A673 (cell line): ENCODE results near the gene TM6SF1.

ENCODE experiments used
- EZH2 ChIP-seq: fragments of 200-600 bp; sonication (generic); IDR thresholded peaks from 2 replicates; pipeline ENCODE4 v1.6.1; 2017; ENCODE audit warnings: borderline replicate concordance, low read depth, mild to moderate bottlenecking, mixed read lengths, antibody characterized with exemption, low read length; ENCODE audit not compliant: poor library complexity, severe bottlenecking
- TF ChIP-seq, protein P1 (sequence below): fragments of 300-800, 200-600 bp; sonication (generic); conservative IDR thresholded peaks from 2 replicates; pipeline ENCODE4 v1.5.1; 2017; ENCODE audit warnings: low read depth, mild to moderate bottlenecking, antibody characterized with exemption, low read length, moderate library complexity, mixed read lengths

DNA sequence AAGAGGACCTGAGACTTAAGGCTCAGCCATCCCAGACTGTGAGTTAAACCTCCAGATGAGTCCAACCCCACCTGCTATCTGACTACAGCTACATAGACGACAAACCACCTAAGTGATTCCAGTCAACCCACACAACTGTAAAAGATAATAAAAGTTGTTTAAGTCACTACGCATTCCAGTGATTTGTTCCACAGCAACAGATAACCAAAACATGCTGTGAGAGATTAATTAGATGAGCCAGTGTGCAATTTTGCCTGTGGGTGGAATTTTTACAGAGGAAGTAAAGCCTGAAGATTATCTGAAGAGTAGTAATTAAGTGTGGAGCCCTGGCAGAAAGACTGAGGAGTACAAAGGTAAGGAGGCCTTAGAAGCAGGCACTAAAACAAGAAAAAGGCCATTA, 45.8 kb upstream of the TM6SF1 start:
- TF ChIP-seq, protein P1, sequence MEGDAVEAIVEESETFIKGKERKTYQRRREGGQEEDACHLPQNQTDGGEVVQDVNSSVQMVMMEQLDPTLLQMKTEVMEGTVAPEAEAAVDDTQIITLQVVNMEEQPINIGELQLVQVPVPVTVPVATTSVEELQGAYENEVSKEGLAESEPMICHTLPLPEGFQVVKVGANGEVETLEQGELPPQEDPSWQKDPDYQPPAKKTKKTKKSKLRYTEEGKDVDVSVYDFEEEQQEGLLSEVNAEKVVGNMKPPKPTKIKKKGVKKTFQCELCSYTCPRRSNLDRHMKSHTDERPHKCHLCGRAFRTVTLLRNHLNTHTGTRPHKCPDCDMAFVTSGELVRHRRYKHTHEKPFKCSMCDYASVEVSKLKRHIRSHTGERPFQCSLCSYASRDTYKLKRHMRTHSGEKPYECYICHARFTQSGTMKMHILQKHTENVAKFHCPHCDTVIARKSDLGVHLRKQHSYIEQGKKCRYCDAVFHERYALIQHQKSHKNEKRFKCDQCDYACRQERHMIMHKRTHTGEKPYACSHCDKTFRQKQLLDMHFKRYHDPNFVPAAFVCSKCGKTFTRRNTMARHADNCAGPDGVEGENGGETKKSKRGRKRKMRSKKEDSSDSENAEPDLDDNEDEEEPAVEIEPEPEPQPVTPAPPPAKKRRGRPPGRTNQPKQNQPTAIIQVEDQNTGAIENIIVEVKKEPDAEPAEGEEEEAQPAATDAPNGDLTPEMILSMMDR: no peak
- TF ChIP-seq EZH2: no peak
